Measurements from ENCODE around the gene SCAND1. TPM values are rescaled to one million over a fixed set of nuclear protein-coding genes. Genes with fewer than 3 reads are reported as not detected.

SCAND1 gene
- total RNA-seq, 4 donors from 2014 or later, result 70.0 to 122 (median 89.9) TPM

DNA sequence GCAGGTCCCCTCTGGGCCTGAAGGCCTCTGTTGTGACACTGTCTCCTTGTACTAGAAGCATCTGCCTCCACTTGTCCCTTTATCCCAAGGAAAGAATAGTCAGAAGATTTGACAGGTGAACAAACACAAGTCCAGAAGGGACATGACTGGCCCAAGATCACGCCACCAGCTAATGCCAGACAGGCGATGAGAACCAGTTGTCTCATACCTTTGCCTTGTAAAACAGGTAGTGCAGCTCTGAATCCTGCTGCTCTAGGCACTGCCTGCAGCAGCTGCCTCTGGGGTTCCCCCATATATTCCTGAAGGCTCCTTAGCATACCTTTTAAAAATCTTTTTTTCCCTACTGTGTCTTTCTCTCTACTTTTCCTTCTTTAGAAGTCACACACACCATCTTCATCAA lies 25.0 kb downstream of the SCAND1 start:
- peak in 1 of 2 donors; percentile 39 for DNase-seq (ENCODE audit: low spot score in 2 of 2)
- intact Hi-C loops (cut with DNase I; ENCODE audit: low total_unique reads), result no loop called here
- no peak overlapping the region for H3K4me3 ChIP-seq (ENCODE audit: low read depth, poor library complexity, severe bottlenecking)
- no peak for TF ChIP-seq POLR2A (IDR thresholded peaks at IDR 0.05)
- TF ChIP-seq, protein P1, sequence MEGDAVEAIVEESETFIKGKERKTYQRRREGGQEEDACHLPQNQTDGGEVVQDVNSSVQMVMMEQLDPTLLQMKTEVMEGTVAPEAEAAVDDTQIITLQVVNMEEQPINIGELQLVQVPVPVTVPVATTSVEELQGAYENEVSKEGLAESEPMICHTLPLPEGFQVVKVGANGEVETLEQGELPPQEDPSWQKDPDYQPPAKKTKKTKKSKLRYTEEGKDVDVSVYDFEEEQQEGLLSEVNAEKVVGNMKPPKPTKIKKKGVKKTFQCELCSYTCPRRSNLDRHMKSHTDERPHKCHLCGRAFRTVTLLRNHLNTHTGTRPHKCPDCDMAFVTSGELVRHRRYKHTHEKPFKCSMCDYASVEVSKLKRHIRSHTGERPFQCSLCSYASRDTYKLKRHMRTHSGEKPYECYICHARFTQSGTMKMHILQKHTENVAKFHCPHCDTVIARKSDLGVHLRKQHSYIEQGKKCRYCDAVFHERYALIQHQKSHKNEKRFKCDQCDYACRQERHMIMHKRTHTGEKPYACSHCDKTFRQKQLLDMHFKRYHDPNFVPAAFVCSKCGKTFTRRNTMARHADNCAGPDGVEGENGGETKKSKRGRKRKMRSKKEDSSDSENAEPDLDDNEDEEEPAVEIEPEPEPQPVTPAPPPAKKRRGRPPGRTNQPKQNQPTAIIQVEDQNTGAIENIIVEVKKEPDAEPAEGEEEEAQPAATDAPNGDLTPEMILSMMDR (IDR thresholded peaks at IDR 0.05), result no peak
- 64 to 77% methylated on average over 2 of the region's 2 CpGs for WGBS, 2 donors

DNA sequence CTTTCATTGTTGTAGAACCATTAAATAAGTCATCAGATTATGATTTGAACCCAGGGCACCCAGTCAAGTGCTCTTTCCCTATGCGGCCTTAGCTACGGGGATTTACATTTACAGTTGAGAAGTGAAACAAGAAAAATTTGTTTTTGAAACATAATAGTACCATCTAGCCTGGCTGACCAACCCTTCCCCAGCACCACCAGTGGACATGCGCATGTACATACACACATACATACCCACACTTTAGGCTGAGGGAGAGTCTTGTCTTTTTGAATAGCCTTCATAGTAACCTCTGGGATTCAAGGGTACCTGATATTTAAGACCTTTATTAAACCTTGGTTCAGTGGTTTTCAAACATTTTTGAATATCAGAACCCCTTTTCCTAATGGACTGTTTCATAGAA lies 33.8 kb downstream of the SCAND1 start:
- TF ChIP-seq POLR2A (IDR thresholded peaks at IDR 0.05), result no peak
- TF ChIP-seq, protein P1 (IDR thresholded peaks at IDR 0.05), result no peak
- WGBS, 2 donors, result 96 to 99% methylated on average over 3 of the region's 3 CpGs
- no peak overlapping the region for H3K4me3 ChIP-seq (ENCODE audit: low read depth, poor library complexity, severe bottlenecking)
- DNase-seq (ENCODE audit: low spot score in 2 of 2), result no peak
- intact Hi-C loops (cut with DNase I; ENCODE audit: low total_unique reads), result no loop called here

GRCh38 chr20:35918021-35918420 lies 36.3 kb downstream of the SCAND1 start:
- DNase-seq (ENCODE audit: low spot score in 2 of 2), result peak in 1 of 2 donors; percentile 70
- no peak overlapping the region for H3K4me3 ChIP-seq (ENCODE audit: low read depth, poor library complexity, severe bottlenecking)
- intact Hi-C loops (cut with DNase I; ENCODE audit: low total_unique reads), result no loop called here
- WGBS, 2 donors, result 100% methylated on average over 1 of the region's 1 CpG
- no peak for TF ChIP-seq POLR2A (IDR thresholded peaks at IDR 0.05)
- TF ChIP-seq, protein P1 (IDR thresholded peaks at IDR 0.05), result no peak

- H3K4me3 ChIP-seq (ENCODE audit: low read depth, poor library complexity, severe bottlenecking), result no peak overlapping the region
- no peak for TF ChIP-seq POLR2A (IDR thresholded peaks at IDR 0.05)
- TF ChIP-seq, protein P1 (IDR thresholded peaks at IDR 0.05), result no peak
- intact Hi-C loops (cut with DNase I; ENCODE audit: low total_unique reads), result no loop called here
- 60 to 72% methylated on average over 3 of the region's 3 CpGs for WGBS, 2 donors
- no peak for DNase-seq (ENCODE audit: low spot score in 2 of 2)
Measured at GRCh38 chr20:35917077-35917476, 37.2 kb downstream of the SCAND1 start.

- DNase-seq (ENCODE audit: low spot score in 2 of 2), result peak in 1 of 2 donors; percentile 54
- WGBS, 2 donors, result 76 to 78% methylated on average over 4 of the region's 4 CpGs
- TF ChIP-seq, protein P1 (IDR thresholded peaks at IDR 0.05), result no peak
- no peak for TF ChIP-seq POLR2A (IDR thresholded peaks at IDR 0.05)
- intact Hi-C loops (cut with DNase I; ENCODE audit: low total_unique reads), result no loop called here
- no peak overlapping the region for H3K4me3 ChIP-seq (ENCODE audit: low read depth, poor library complexity, severe bottlenecking)
Measured at GRCh38 chr20:35912881-35913280, 41.4 kb downstream of the SCAND1 start.

GRCh38 chr20:35910254-35910653 lies 44.0 kb downstream of the SCAND1 start:
- DNase-seq (ENCODE audit: low spot score in 2 of 2), result no peak
- TF ChIP-seq, protein P1 (IDR thresholded peaks at IDR 0.05), result no peak
- no peak for TF ChIP-seq POLR2A (IDR thresholded peaks at IDR 0.05)
- WGBS, 2 donors, result 95 to 97% methylated on average over 3 of the region's 3 CpGs
- no peak overlapping the region for H3K4me3 ChIP-seq (ENCODE audit: low read depth, poor library complexity, severe bottlenecking)
- intact Hi-C loops (cut with DNase I; ENCODE audit: low total_unique reads), result no loop called here
